HG02798 (cell line): ENCODE data around the gene HDAC6.
"Not testable (repeated sequence)": the region's sequence is repeated elsewhere in the genome, so short reads cannot be mapped to it uniquely, and the experiment has no call there.

Experiments used
- ATAC-seq: cut with Tn5 transposase; IDR thresholded peaks from one replicate; pipeline ENCODE4 v1.9.1; 2021; ENCODE audit warnings: mild to moderate bottlenecking; ENCODE audit not compliant: unreplicated experiment, poor library complexity

The HDAC6 gene

GRCh38 chrX:48864210-48864609 is 62.3 kb downstream of the HDAC6 start:
- ATAC-seq: no peak

GRCh38 chrX:48872017-48872416 is 70.2 kb downstream of the HDAC6 start:
- ATAC-seq: not testable (repeated sequence)
